Esophagus squamous epithelium (tissue), 5 donors: ENCODE results near the gene SELENOV. TPM values are rescaled to one million over a fixed set of nuclear protein-coding genes. Genes with fewer than 3 reads are reported as not detected.
A peak's percentile ranks its signal among the peaks of the same experiment; 100 is the strongest.

Experiments used
- DNase-seq: peaks from one replicate; lab custom pipeline; 2025; lab: John Stamatoyannopoulos, UW
- H3K27ac ChIP-seq, 4 donors: fragments of 200-600 bp; sonication (generic); one replicate each; pipeline ENCODE4 v1.5.1; 2016 to 2019; ENCODE audit warnings: mild to moderate bottlenecking in 1 of 4
- H3K27me3 ChIP-seq, 4 donors: fragments of 200-600 bp; sonication (generic); 1 replicate in 3 of 4; 2 replicates in 1 of 4; pipeline versions ENCODE4 v1.5.1 to v1.6.0; 2017 to 2021; ENCODE audit warnings: antibody characterized with exemption in 1 of 4
- H3K36me3 ChIP-seq, 3 donors: fragments of 200-600 bp; sonication (generic); one replicate each; pipeline ENCODE4 v1.5.1; 2016 to 2019
- H3K4me1 ChIP-seq, 3 donors: fragments of 200-600 bp; sonication (generic); one replicate each; pipeline ENCODE4 v1.5.1; 2017 to 2019
- H3K4me3 ChIP-seq, 4 donors: fragments of 200-600 bp; sonication (generic); 1 replicate in 3 of 4; 2 replicates in 1 of 4; pipeline ENCODE4 v1.5.1; 2016 to 2019; ENCODE audit warnings: mild to moderate bottlenecking in 2 of 4, moderate library complexity in 1 of 4
- H3K9me3 ChIP-seq, 3 donors: fragments of 200-600 bp; sonication (generic); one replicate each; pipeline ENCODE4 v1.5.1; 2016 to 2019
- POLR2A ChIP-seq, 4 donors: fragments of 450-650 bp; IDR thresholded peaks; one replicate each; pipeline ENCODE4 v1.6.1; 2017; ENCODE audit warnings: antibody characterized with exemption in 4 of 4, mild to moderate bottlenecking in 4 of 4, moderate library complexity in 3 of 4
- WGBS, 2 donors: methylation state at CpG; one replicate each; pipeline ENCODE4 v1.1.5; 2018; 5-methylcytosine and 5-hydroxymethylcytosine counted together
- intact Hi-C: fragments of 100-400 bp; cut with DNase I; formaldehyde crosslinking; loops from one replicate; pipeline ENCODE4 v1.15.0; 2022
- total RNA-seq, 4 donors: library from RNA; depleted of rRNA; stranded (reverse); fragments of >200 nt; gene quantifications; one replicate each; pipeline ENCODE4 v1.1.0, GENCODE V29; 2016
- TF ChIP-seq, protein P1 (sequence below), 6 experiments: fragments of 450-650 bp in 4 of 6; fragments of 200-600 bp in 2 of 6; sonication (generic) in 2 of 6; IDR thresholded peaks; one replicate each; pipeline ENCODE4 v1.5.1; 2016 to 2019; ENCODE audit warnings: antibody characterized with exemption in 6 of 6, mild to moderate bottlenecking in 4 of 6, moderate library complexity in 4 of 6
- donor health status: DM: yes; HTN: yes; CAD: no.

The SELENOV gene
- total RNA-seq, 4 donors from 2014 or later, result not detected

GRCh38 chr19:39502640-39503417 is 12.1 kb upstream of the SELENOV start:
- 20 to 61% methylated on average over 6 to 13 of the region's 69 CpGs for WGBS, 2 donors
- intact Hi-C loops, result no loop called here
- H3K27me3 ChIP-seq, result peaks cover 9 to 100% (median 24%) of the 10 kb centered on the region in 4 donors
- no peak overlapping the region for H3K27ac ChIP-seq
- peaks cover 0 to 6% (median 0%) of the 10 kb centered on the region in 3 donors for H3K9me3 ChIP-seq
- DNase-seq, result no peak
- H3K4me3 ChIP-seq, result peak overlapping the region in 1 of 4 donors; percentile 39
- no peaks in the 10 kb centered on the region for H3K36me3 ChIP-seq
- H3K4me1 ChIP-seq, result peaks cover 19 to 39% (median 20%) of the 10 kb centered on the region in 3 donors
- TF ChIP-seq, protein P1, sequence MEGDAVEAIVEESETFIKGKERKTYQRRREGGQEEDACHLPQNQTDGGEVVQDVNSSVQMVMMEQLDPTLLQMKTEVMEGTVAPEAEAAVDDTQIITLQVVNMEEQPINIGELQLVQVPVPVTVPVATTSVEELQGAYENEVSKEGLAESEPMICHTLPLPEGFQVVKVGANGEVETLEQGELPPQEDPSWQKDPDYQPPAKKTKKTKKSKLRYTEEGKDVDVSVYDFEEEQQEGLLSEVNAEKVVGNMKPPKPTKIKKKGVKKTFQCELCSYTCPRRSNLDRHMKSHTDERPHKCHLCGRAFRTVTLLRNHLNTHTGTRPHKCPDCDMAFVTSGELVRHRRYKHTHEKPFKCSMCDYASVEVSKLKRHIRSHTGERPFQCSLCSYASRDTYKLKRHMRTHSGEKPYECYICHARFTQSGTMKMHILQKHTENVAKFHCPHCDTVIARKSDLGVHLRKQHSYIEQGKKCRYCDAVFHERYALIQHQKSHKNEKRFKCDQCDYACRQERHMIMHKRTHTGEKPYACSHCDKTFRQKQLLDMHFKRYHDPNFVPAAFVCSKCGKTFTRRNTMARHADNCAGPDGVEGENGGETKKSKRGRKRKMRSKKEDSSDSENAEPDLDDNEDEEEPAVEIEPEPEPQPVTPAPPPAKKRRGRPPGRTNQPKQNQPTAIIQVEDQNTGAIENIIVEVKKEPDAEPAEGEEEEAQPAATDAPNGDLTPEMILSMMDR (IDR thresholded peaks at IDR 0.05), result peak; percentile 57 to 91 (median 86)
- no peak for TF ChIP-seq POLR2A (IDR thresholded peaks at IDR 0.05)

- intact Hi-C loops, result no loop called here
- peak overlapping the region in 3 of 4 donors; percentile 28 to 62 (median 47) for H3K4me3 ChIP-seq
These were observed 8.4 kb upstream of the SELENOV start for GRCh38 chr19:39506598-39506943.

GRCh38 chr19:39506944-39507714 is 7.8 kb upstream of the SELENOV start:
- TF ChIP-seq, protein P1 (IDR thresholded peaks at IDR 0.05), result no peak
- TF ChIP-seq POLR2A (IDR thresholded peaks at IDR 0.05), result no peak
- H3K4me3 ChIP-seq, result peak overlapping the region; percentile 17 to 62 (median 38)
- WGBS, 2 donors, result 4 to 22% methylated on average over 12 to 36 of the region's 96 CpGs
- H3K36me3 ChIP-seq, result no peaks in the 10 kb centered on the region
- peaks cover 6 to 23% (median 7%) of the 10 kb centered on the region in 3 donors for H3K4me1 ChIP-seq
- no peak overlapping the region for H3K27ac ChIP-seq
- intact Hi-C loops, result no loop called here
- H3K9me3 ChIP-seq, result peaks cover 0 to 6% (median 0%) of the 10 kb centered on the region in 3 donors
- H3K27me3 ChIP-seq, result peaks cover 8 to 96% (median 18%) of the 10 kb centered on the region in 4 donors
- DNase-seq, result no peak

More at GRCh38 chr19:39506598-39506943, 8.4 kb upstream of the SELENOV start:
- H3K9me3 ChIP-seq, result peaks cover 0 to 6% (median 0%) of the 10 kb centered on the region in 3 donors
- H3K36me3 ChIP-seq, result no peaks in the 10 kb centered on the region
- 55 to 60% methylated on average over 7 of the region's 7 CpGs for WGBS, 2 donors
- H3K27ac ChIP-seq, result no peak overlapping the region
- peaks cover 8 to 98% (median 18%) of the 10 kb centered on the region in 4 donors for H3K27me3 ChIP-seq
- DNase-seq, result no peak
- peaks cover 6 to 23% (median 7%) of the 10 kb centered on the region in 3 donors for H3K4me1 ChIP-seq
- no peak for TF ChIP-seq POLR2A (IDR thresholded peaks at IDR 0.05)
- TF ChIP-seq, protein P1 (IDR thresholded peaks at IDR 0.05), result no peak

- no peaks in the 10 kb centered on the region for H3K36me3 ChIP-seq
- WGBS, 2 donors, result 40 to 51% methylated on average over 22 of the region's 24 CpGs
- peaks cover 0 to under 1% (median 0%) of the 10 kb centered on the region in 3 donors for H3K9me3 ChIP-seq
- H3K27me3 ChIP-seq, result peaks cover 8 to 96% (median 18%) of the 10 kb centered on the region in 4 donors
- no peak for DNase-seq
- peaks cover 6 to 18% (median 7%) of the 10 kb centered on the region in 3 donors for H3K4me1 ChIP-seq
- no peak overlapping the region for H3K27ac ChIP-seq
- intact Hi-C loops, result no loop called here
- H3K4me3 ChIP-seq, result peak overlapping the region in 2 of 4 donors; percentile 47 to 62
- TF ChIP-seq, protein P1 (IDR thresholded peaks at IDR 0.05), result no peak
- no peak for TF ChIP-seq POLR2A (IDR thresholded peaks at IDR 0.05)
These were observed 7.1 kb upstream of the SELENOV start for GRCh38 chr19:39507715-39508364.
